GM19372 (cell line): ENCODE measurements around the gene BBX.
A peak's percentile ranks its signal among the peaks of the same experiment; 100 is the strongest.
"Not testable (repeated sequence)": the region's sequence is repeated elsewhere in the genome, so short reads cannot be mapped to it uniquely, and the experiment has no call there.

Source experiments
- ATAC-seq: cut with Tn5 transposase; IDR thresholded peaks from one replicate; pipeline ENCODE4 v1.9.1; 2021; ENCODE audit warnings: mild to moderate bottlenecking, low read depth, moderate library complexity; ENCODE audit not compliant: unreplicated experiment

The BBX gene

GRCh38 chr3:107676469-107677309, 153.9 kb downstream of the BBX start:
- no peak for ATAC-seq

DNA sequence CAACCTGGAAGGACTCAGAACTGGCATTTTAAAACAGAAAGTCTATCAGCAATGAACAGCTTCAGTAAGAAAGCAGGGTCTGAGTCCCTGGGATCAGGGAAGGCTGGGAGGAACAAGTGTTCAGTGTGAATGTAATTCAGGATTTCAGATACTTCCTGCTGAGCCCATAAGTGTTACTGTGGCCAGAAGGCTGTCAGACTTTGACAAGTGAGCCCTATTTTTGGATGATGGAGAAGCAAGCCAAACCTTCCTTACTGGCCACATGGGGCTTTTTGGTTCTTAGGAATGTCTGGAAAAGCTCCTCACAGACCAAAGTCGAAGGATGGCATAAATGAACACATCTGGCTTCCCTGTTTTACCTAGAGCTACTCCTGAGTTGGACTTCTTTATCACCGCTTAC, 157.2 kb downstream of the BBX start:
- no peak for ATAC-seq

GRCh38 chr3:107680698-107681097, 157.9 kb downstream of the BBX start:
- ATAC-seq = no peak

DNA sequence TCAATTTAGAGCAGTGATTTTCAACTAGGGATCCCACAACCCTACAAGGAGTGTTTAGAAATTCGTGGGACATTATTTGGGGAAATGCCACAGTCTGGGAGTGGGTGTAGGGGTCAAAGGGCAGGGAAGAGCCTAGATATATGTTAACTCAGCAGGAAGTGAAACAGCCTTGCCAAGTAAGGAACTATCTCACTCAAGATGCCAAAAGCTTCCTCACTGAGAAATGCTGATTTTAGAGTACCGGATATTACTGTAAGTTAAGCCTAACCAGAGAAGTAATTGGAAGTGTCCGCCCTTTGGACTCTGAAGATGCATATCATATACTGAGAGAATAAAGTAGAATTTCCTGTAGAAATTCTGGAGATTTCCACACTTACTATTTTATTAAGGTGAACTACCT, 158.6 kb downstream of the BBX start:
- ATAC-seq = no peak

GRCh38 chr3:107682580-107682979, 159.8 kb downstream of the BBX start:
- ATAC-seq = no peak

GRCh38 chr3:107683447-107683846, 160.7 kb downstream of the BBX start:
- no peak for ATAC-seq

DNA sequence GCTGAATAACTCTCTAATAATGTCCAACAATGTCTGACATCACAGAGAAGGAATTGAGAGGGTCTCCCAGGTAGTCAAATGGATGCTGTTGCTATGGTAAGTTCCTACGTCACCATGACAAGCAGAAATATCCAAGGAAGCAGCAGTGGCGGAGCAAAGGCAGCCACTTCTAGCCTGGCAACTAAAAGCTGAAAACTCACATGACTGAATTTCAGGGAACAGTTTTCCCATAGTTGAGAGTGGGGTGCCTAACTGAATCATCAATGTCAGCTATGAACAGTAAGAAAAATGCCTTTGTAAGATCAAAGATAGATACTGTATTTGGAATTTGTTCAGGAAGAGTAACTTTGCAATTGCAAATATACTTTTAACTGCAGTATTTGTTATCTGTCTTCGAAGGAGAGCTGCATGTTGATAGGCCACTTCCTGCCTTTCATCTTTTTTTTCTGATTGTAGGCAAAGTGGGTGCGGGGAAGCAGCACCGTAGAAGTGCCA, 161.7 kb downstream of the BBX start:
- no peak for ATAC-seq

DNA sequence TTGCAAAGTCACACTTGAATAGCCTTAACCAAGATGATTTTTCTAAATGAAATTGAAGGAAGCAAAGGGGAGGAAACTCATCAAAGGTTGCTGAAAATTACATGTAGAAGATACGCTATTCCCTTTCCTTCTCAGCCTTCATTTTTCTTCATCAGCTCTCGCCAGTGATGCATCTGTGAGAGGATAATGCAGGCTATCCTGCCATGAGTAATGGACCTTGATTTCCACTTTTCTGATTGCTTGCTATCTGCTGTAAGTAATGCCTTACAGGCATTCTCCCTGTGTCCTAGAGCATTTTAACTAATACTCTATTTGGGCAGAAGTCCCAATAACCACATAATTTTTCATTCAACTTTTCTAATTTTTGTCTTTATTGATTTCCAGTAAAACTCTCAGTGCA, 162.6 kb downstream of the BBX start:
- no peak for ATAC-seq

GRCh38 chr3:107687056-107687581, 164.4 kb downstream of the BBX start:
- no peak for ATAC-seq

GRCh38 chr3:107689355-107689754, 166.6 kb downstream of the BBX start:
- ATAC-seq = no peak

GRCh38 chr3:107690522-107691138, 167.9 kb downstream of the BBX start:
- ATAC-seq = peak; percentile 68

DNA sequence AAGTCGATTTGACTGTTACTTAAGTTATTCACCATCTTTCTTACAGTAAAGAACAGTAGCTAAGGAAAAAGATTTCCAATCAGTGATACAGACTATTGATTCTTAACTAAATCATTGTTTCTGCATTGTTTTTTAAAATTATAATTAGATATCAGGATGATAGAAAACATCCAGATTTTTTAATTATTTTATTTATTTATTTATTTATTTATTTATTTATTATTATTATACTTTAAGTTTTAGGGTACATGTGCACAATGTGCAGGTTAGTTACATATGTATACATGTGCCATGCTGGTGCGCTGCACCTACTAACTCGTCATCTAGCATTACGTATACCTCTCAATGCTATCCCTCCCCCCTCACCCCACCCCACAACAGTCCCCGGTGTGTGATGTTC, 169.2 kb downstream of the BBX start:
- not testable (repeated sequence) for ATAC-seq

GRCh38 chr3:107697348-107697747, 174.6 kb downstream of the BBX start:
- ATAC-seq = not testable (repeated sequence)

GRCh38 chr3:107697855-107698254, 175.1 kb downstream of the BBX start:
- ATAC-seq = not testable (repeated sequence)

GRCh38 chr3:107699682-107700081, 176.9 kb downstream of the BBX start:
- ATAC-seq = no peak

DNA sequence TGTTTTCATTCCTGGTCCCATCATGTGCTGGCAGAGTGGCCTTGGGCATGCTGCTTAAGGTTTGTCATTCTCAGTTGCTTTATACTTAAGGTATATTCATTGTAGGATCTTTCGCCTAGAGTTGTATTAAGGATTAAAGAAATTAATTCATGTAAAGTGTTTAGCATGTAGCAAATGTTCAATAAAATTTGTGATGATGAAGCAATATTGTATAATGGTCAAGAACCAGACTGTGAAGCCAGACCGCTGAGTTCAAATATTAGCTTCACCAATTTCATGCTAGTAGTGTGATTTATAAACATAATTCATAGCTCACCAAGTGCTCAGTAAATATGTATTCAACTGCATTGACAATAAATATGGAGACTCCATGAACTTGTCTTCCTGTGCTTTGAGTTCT, 178.5 kb downstream of the BBX start:
- ATAC-seq = no peak

- ATAC-seq = no peak
Measured at GRCh38 chr3:107704477-107704876, 181.7 kb downstream of the BBX start.

GRCh38 chr3:107705046-107705445, 182.3 kb downstream of the BBX start:
- no peak for ATAC-seq

- no peak for ATAC-seq
Measured at GRCh38 chr3:107710851-107711250, 188.1 kb downstream of the BBX start.

- ATAC-seq = no peak
Measured at GRCh38 chr3:107716734-107717133, 194.0 kb downstream of the BBX start.

DNA sequence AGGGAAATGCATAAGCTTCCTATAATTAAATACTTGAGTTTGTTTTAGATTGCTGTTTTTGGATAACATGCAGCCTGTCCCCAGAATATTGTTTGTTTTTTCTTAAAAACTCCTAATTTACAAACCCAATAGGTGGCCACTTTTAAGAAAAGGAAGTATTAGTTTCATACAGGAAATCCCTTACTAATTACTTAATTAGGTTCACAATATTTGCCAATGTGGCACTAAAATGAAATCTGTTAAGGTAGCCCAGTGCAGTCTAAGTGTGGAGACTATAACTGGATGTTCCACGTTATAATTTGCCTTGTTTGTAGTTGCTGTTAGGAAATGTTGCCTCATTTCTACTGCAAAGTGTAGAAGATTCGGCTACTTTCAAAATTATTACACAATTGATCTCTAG, 195.8 kb downstream of the BBX start:
- ATAC-seq = no peak

- ATAC-seq = no peak
Measured at GRCh38 chr3:107727102-107727501, 204.3 kb downstream of the BBX start.
